SK-N-SH (cell line): ENCODE results near the gene VCPKMT. TPM values are rescaled to one million over a fixed set of nuclear protein-coding genes. Genes with fewer than 3 reads are reported as not detected.

Experiments used
- CTCF ChIA-PET: fragments of 300-600, 350-600 bp; formaldehyde crosslinking; extraction: SDS; loops from one replicate; lab custom pipeline; 2021; lab: Yijun Ruan, JAX
- POLR2A ChIA-PET: fragments of 350-600 bp; sonication (Branson Sonifier 250); formaldehyde crosslinking; extraction: SDS; loops from one replicate; lab custom pipeline; 2020; ENCODE audit warnings: antibody characterized with exemption, inconsistent platforms; lab: Yijun Ruan, JAX
- DNase-seq: peaks from one replicate; pipeline ENCODE4 v3.0.0; 2012
- H2AFZ ChIP-seq: fragments of 200-600 bp; sonication (generic); 2 replicates; pipeline ENCODE4 v1.8.1; 2016; ENCODE audit warnings: antibody characterized with exemption, mild to moderate bottlenecking, low read depth
- H3F3A ChIP-seq: fragments of 200-600 bp; sonication (generic); replicated peaks from 2 replicates; pipeline ENCODE3; 2016; ENCODE audit warnings: antibody characterized with exemption, mild to moderate bottlenecking; ENCODE audit not compliant: insufficient read depth
- H3K27ac ChIP-seq, 2 experiments: fragments of 200-500 bp in 1 of 2; fragments of 200-600 bp in 1 of 2; sonication (Bioruptor generic) in 1 of 2; sonication (generic), shearing (Covaris generic) in 1 of 2; 2 replicates each; pipeline versions ENCODE4 v1.5.1 to v1.6.1; 2014 to 2016; ENCODE audit warnings: low read depth in 2 of 2, inconsistent platforms in 1 of 2, low read length in 1 of 2, mild to moderate bottlenecking in 1 of 2, mixed read lengths in 1 of 2
- H3K27me3 ChIP-seq: fragments of 200-600 bp; sonication (generic), shearing (Covaris generic); 2 replicates; pipeline ENCODE4 v1.6.1; 2016; ENCODE audit warnings: mixed run types; ENCODE audit not compliant: insufficient read depth
- H3K36me3 ChIP-seq, 2 experiments: fragments of 200-500 bp in 1 of 2; fragments of 200-600 bp in 1 of 2; sonication (Bioruptor generic) in 1 of 2; sonication (generic) in 1 of 2; replicated peaks in 1 of 2; 2 replicates each; pipeline versions ENCODE3 to v1.5.1; 2014 to 2016; ENCODE audit warnings: low read length in 1 of 2, mild to moderate bottlenecking in 1 of 2; ENCODE audit not compliant: insufficient read depth in 2 of 2, control insufficient read depth in 1 of 2
- H3K4me1 ChIP-seq, 2 experiments: fragments of 200-500 bp in 1 of 2; fragments of 200-600 bp in 1 of 2; sonication (Bioruptor generic) in 1 of 2; sonication (generic), shearing (Covaris generic) in 1 of 2; 2 replicates each; pipeline versions ENCODE4 v1.5.1 to v1.6.1; 2014 to 2016; ENCODE audit warnings: low read depth in 1 of 2, low read length in 1 of 2, mixed run types in 1 of 2; ENCODE audit not compliant: insufficient read depth in 2 of 2, control insufficient read depth in 1 of 2
- H3K4me2 ChIP-seq: fragments of 200-600 bp; sonication (generic), shearing (Covaris generic); 2 replicates; pipeline ENCODE4 v1.6.1; 2017; ENCODE audit warnings: mixed run types
- H3K4me3 ChIP-seq, 2 experiments: fragments of 200-500 bp in 1 of 2; fragments of 200-600 bp in 1 of 2; sonication (Bioruptor generic) in 1 of 2; sonication (generic), shearing (Covaris generic) in 1 of 2; 2 replicates each; pipeline versions ENCODE4 v1.5.1 to v1.8.1; 2014 to 2016; ENCODE audit warnings: low read depth in 2 of 2, inconsistent platforms in 1 of 2, low read length in 1 of 2, mild to moderate bottlenecking in 1 of 2, mixed read lengths in 1 of 2, moderate library complexity in 1 of 2
- H3K79me2 ChIP-seq: fragments of 200-600 bp; sonication (generic); 2 replicates; pipeline ENCODE4 v1.8.1; 2017; ENCODE audit warnings: mild to moderate bottlenecking; ENCODE audit not compliant: insufficient read depth
- H3K9ac ChIP-seq: fragments of 200-600 bp; sonication (generic); 2 replicates; pipeline ENCODE4 v1.6.1; 2017; ENCODE audit warnings: mixed run types
- H3K9me2 ChIP-seq: fragments of 200-600 bp; sonication (generic); 2 replicates; pipeline ENCODE4 v1.6.1; 2017; ENCODE audit warnings: mixed run types
- H3K9me3 ChIP-seq: fragments of 200-600 bp; sonication (generic); 2 replicates; pipeline ENCODE4 v1.6.1; 2017; ENCODE audit warnings: mixed run types, mild to moderate bottlenecking, moderate library complexity
- H4K20me1 ChIP-seq: fragments of 200-600 bp; sonication (generic); 2 replicates; pipeline ENCODE4 v1.6.1; 2017; ENCODE audit warnings: mild to moderate bottlenecking, mixed run types; ENCODE audit not compliant: insufficient read depth
- CHD2 ChIP-seq: fragments of 150-350 bp; IDR thresholded peaks from 2 replicates; pipeline ENCODE4 v1.6.1; 2018; ENCODE audit warnings: low read length; ENCODE audit not compliant: partially characterized antibody
- ELF1 ChIP-seq: IDR thresholded peaks from 2 replicates; pipeline ENCODE4 v1.4.0; 2012
- EZH2phosphoT487 ChIP-seq: fragments of 200-600 bp; sonication (generic); IDR thresholded peaks from 2 replicates; pipeline ENCODE4 v1.6.1; 2017; ENCODE audit warnings: low read depth, mixed run types, mild to moderate bottlenecking, antibody characterized with exemption, moderate library complexity, borderline replicate concordance
- FOSL2 ChIP-seq: IDR thresholded peaks from 2 replicates; pipeline ENCODE4 v1.4.0; 2012; ENCODE audit warnings: low read depth, mild to moderate bottlenecking, moderate library complexity, borderline replicate concordance
- FOXJ3 ChIP-seq: sonication (generic); formaldehyde crosslinking; IDR thresholded peaks from 2 replicates; pipeline ENCODE4 v1.5.1; 2020; ENCODE audit warnings: mild to moderate bottlenecking, missing genetic modification reagents
- IRF3 ChIP-seq: fragments of 150-350 bp; IDR thresholded peaks from 2 replicates; pipeline ENCODE4 v1.6.1; 2016; ENCODE audit warnings: mild to moderate bottlenecking, low read depth, low read length
- MEF2A ChIP-seq: IDR thresholded peaks from 2 replicates; pipeline ENCODE4 v1.4.0; 2012; ENCODE audit warnings: low read depth, borderline replicate concordance
- RAD21 ChIP-seq: IDR thresholded peaks from 2 replicates; pipeline ENCODE4 v1.6.1; 2012; ENCODE audit warnings: mild to moderate bottlenecking, low read length
- RCOR1 ChIP-seq: fragments of 150-350 bp; IDR thresholded peaks from 2 replicates; pipeline ENCODE4 v1.6.1; 2017; ENCODE audit warnings: antibody characterized with exemption, low read length
- REST ChIP-seq: IDR thresholded peaks from 2 replicates; pipeline ENCODE4 v1.6.1; 2012; ENCODE audit warnings: mild to moderate bottlenecking, low read depth, low read length, moderate library complexity
- RXRA ChIP-seq: IDR thresholded peaks from 2 replicates; pipeline ENCODE4 v1.4.0; 2012; ENCODE audit warnings: low read depth, mild to moderate bottlenecking, borderline replicate concordance
- WGBS: methylation state at CpG from one replicate; pipeline ENCODE4 v1.1.6; 2017; ENCODE audit warnings: low lambda C conversion rate; 5-methylcytosine and 5-hydroxymethylcytosine counted together
- polyA plus RNA-seq, 3 experiments: library from polyadenylated mRNA; depleted of rRNA; stranded (reverse); fragments of >200 nt; gene quantifications; 2 replicates each; pipeline ENCODE4 v1.2.3, GENCODE V29; 2012
- TF ChIP-seq, protein P1 (sequence below): fragments of 150-350 bp; IDR thresholded peaks from 2 replicates; pipeline ENCODE4 v1.6.1; 2017; ENCODE audit warnings: antibody characterized with exemption, low read length, low read depth, borderline replicate concordance
- TF ChIP-seq, protein P2 (sequence below): fragments of 200-600 bp; sonication (generic); IDR thresholded peaks from 2 replicates; pipeline ENCODE4 v1.6.1; 2017; ENCODE audit warnings: antibody characterized with exemption, mild to moderate bottlenecking, moderate library complexity

The VCPKMT gene
- polyA plus RNA-seq, 1 of the 3 experiments (the other 2 are of a cell fraction), result 7.3 TPM

GRCh38 chr14:50065583-50065982, 50.8 kb downstream of the VCPKMT start (continued):
- TF ChIP-seq, protein P1, sequence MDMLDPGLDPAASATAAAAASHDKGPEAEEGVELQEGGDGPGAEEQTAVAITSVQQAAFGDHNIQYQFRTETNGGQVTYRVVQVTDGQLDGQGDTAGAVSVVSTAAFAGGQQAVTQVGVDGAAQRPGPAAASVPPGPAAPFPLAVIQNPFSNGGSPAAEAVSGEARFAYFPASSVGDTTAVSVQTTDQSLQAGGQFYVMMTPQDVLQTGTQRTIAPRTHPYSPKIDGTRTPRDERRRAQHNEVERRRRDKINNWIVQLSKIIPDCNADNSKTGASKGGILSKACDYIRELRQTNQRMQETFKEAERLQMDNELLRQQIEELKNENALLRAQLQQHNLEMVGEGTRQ, result no peak
- TF ChIP-seq RAD21, result no peak
- no peak for TF ChIP-seq CHD2
- TF ChIP-seq RXRA, result no peak

GRCh38 chr14:50064993-50065392, 51.4 kb downstream of the VCPKMT start:
- H3K4me1 ChIP-seq, result peaks cover 29 to 34% of the 10 kb centered on the region in 2 experiments
- H3K9ac ChIP-seq, result no peak overlapping the region
- no peaks in the 10 kb centered on the region for H4K20me1 ChIP-seq
- no peak overlapping the region for H3K4me3 ChIP-seq
- no peaks in the 10 kb centered on the region for H3K9me3 ChIP-seq
- TF ChIP-seq, protein P2, sequence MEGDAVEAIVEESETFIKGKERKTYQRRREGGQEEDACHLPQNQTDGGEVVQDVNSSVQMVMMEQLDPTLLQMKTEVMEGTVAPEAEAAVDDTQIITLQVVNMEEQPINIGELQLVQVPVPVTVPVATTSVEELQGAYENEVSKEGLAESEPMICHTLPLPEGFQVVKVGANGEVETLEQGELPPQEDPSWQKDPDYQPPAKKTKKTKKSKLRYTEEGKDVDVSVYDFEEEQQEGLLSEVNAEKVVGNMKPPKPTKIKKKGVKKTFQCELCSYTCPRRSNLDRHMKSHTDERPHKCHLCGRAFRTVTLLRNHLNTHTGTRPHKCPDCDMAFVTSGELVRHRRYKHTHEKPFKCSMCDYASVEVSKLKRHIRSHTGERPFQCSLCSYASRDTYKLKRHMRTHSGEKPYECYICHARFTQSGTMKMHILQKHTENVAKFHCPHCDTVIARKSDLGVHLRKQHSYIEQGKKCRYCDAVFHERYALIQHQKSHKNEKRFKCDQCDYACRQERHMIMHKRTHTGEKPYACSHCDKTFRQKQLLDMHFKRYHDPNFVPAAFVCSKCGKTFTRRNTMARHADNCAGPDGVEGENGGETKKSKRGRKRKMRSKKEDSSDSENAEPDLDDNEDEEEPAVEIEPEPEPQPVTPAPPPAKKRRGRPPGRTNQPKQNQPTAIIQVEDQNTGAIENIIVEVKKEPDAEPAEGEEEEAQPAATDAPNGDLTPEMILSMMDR, result no peak
- H3K4me2 ChIP-seq, result no peak overlapping the region
- no peaks in the 10 kb centered on the region for H3K27me3 ChIP-seq
- 76% methylated on average over 4 of the region's 4 CpGs for WGBS
- peaks cover 32% of the 10 kb centered on the region for H3F3A ChIP-seq
- H3K9me2 ChIP-seq, result no peaks in the 10 kb centered on the region
- no peaks in the 10 kb centered on the region for H3K79me2 ChIP-seq
- CTCF ChIA-PET, result interaction anchor here (1.0 kb wide), 1 partner anchor 39 kb away, joined by 3 read pairs; no protein-coding TSS in a partner anchor
- no peak for DNase-seq
- H2AFZ ChIP-seq, result no peak overlapping the region
- POLR2A ChIA-PET, result no interaction called here
- no peak overlapping the region for H3K27ac ChIP-seq
- H3K36me3 ChIP-seq, result no peaks in the 10 kb centered on the region

GRCh38 chr14:50063876-50064420, 52.4 kb downstream of the VCPKMT start:
- Histone ChIP-seq H3K36me3 (no peaks in the 10 kb centered on the region), H3K9me2 (no peaks in the 10 kb centered on the region), H3F3A (peaks cover 35% of the 10 kb centered on the region), H3K4me3 (no peak overlapping the region), H3K9ac (no peak overlapping the region), H3K4me2 (no peak overlapping the region), H3K27me3 (no peaks in the 10 kb centered on the region), H2AFZ (no peak overlapping the region), H3K79me2 (no peaks in the 10 kb centered on the region), H3K4me1 (peaks cover 32 to 40% of the 10 kb centered on the region in 2 experiments), H4K20me1 (no peaks in the 10 kb centered on the region), H3K27ac (no peak overlapping the region), H3K9me3 (no peaks in the 10 kb centered on the region)
- DNase-seq, result no peak
- ChIA-PET CTCF (interaction anchor here (0.9 to 1.0 kb wide), 2 partner anchors 40 to 210 kb away, joined by 3 read pairs; no protein-coding TSS in a partner anchor), POLR2A (no interaction called here)
- TF ChIP-seq FOXJ3 (no peak), RAD21 (no peak), IRF3 (no peak), FOSL2 (no peak), REST (no peak), RXRA (no peak), ELF1 (no peak), EZH2phosphoT487 (no peak), RCOR1 (no peak), MEF2A (no peak)
- 97% methylated on average over 9 of the region's 9 CpGs for WGBS
